Activated CD8-positive, alpha-beta memory T cell treated with anti-CD3 and anti-CD28 coated beads, Interleukin-2, amount 10 ng/mL, durations not matched to agents 7 days and 5 days (primary cell): ENCODE data around the gene SNAPC2. TPM values are rescaled to one million over a fixed set of nuclear protein-coding genes. Genes with fewer than 3 reads are reported as not detected.

ENCODE experiments used
- ATAC-seq: fragments of 150-1000 bp; cut with Tn5 transposase; one replicate; pipeline ENCODE4 v1.10.0; 2021; ENCODE audit warnings: moderate library complexity
- CTCF ChIA-PET: fragments of 350-600 bp; sonication (Branson Sonifier 250); formaldehyde crosslinking; loops from one replicate; lab custom pipeline; 2021; ENCODE audit warnings: antibody characterized with exemption; lab: Charles Lee
- DNase-seq: peaks from one replicate; pipeline ENCODE4 v3.0.0-alpha.2; 2020
- H3K27ac Mint-ChIP-seq: one replicate; pipeline ENCODE4 v1.8.0; 2021; ENCODE audit warnings: mild to moderate bottlenecking, mixed read lengths
- H3K27me3 Mint-ChIP-seq: one replicate; pipeline ENCODE4 v1.8.0; 2021; ENCODE audit warnings: mixed read lengths
- H3K36me3 Mint-ChIP-seq: one replicate; pipeline ENCODE4 v1.8.0; 2021; ENCODE audit warnings: mild to moderate bottlenecking, mixed read lengths
- H3K4me1 Mint-ChIP-seq: one replicate; pipeline ENCODE4 v1.8.0; 2021; ENCODE audit warnings: mixed read lengths
- H3K4me3 Mint-ChIP-seq: one replicate; pipeline ENCODE4 v1.8.0; 2021; ENCODE audit warnings: mild to moderate bottlenecking, moderate library complexity, mixed read lengths
- H3K9me3 Mint-ChIP-seq: one replicate; pipeline ENCODE4 v1.8.0; 2022; ENCODE audit warnings: low read depth, mixed read lengths
- total RNA-seq, 2 experiments: library from RNA; stranded (reverse); gene quantifications; one replicate each; pipeline ENCODE4 v1.2.3, GENCODE V29; 2021

SNAPC2 gene
- total RNA-seq, 2 experiments from 2014 or later, result 18.0 to 24.0 TPM

- no peak for ATAC-seq
- no peak for DNase-seq
- H3K9me3 Mint-ChIP-seq, result no peaks in the 10 kb centered on the region
- H3K27ac Mint-ChIP-seq, result no peak overlapping the region
- H3K36me3 Mint-ChIP-seq, result peaks cover 17% of the 10 kb centered on the region
- peaks cover 18% of the 10 kb centered on the region for H3K4me1 Mint-ChIP-seq
- CTCF ChIA-PET, result interaction anchor here (1.3 kb wide), 1 partner anchor 9 kb away, joined by 4 read pairs; no protein-coding TSS in a partner anchor
- no peak overlapping the region for H3K4me3 Mint-ChIP-seq
- H3K27me3 Mint-ChIP-seq, result no peaks in the 10 kb centered on the region
Observed at GRCh38 chr19:7908078-7908699, 11.9 kb upstream of the SNAPC2 start.

GRCh38 chr19:7908742-7909461 lies 11.2 kb upstream of the SNAPC2 start:
- no peak overlapping the region for H3K27ac Mint-ChIP-seq
- CTCF ChIA-PET, result interaction anchor here (1.3 kb wide), 1 partner anchor 8 kb away, joined by 4 read pairs; no protein-coding TSS in a partner anchor
- no peak for ATAC-seq

DNA sequence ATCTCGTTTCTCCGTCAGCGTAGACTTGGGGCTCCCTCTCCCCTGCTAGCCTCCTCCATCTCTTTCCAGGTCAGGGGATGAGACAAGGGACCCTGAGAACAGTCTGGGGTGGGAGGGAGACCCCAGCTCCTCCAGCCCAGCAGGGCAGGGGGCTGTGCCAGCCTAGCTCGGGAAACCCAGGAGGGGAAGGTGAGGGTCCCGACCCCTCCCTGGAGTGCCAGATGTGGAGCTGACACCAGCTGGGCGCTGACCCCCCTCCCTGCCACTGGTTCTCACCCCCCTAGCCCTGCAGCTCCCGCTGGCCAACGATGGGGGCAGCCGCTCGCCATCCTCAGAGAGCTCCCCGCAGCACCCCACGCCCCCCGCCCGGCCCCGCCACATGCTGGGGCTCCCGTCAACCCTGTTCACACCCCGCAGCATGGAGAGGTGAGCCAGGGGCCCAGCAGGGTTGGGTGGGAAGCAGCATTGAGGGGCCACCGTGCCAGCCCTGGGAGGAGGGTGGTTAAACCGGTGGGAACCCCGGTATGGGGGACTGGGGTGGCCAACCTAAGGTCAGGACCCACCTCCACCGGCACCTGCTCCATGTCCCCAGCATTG lies 10.6 kb upstream of the SNAPC2 start:
- Mint-ChIP-seq H3K4me3 (no peak overlapping the region), H3K27ac (no peak overlapping the region), H3K27me3 (no peaks in the 10 kb centered on the region), H3K9me3 (no peaks in the 10 kb centered on the region), H3K4me1 (peaks cover 10% of the 10 kb centered on the region), H3K36me3 (peaks cover 14% of the 10 kb centered on the region)
- ATAC-seq (no peak), DNase-seq (no peak)
- CTCF ChIA-PET, result interaction anchor here (0.6 to 1.1 kb wide), 3 partner anchors 10 to 1028 kb away, joined by 3 read pairs; partner anchors contain the start of gene SNAPC2

More at GRCh38 chr19:7908742-7909461, 11.2 kb upstream of the SNAPC2 start:
- H3K27me3 Mint-ChIP-seq, result no peaks in the 10 kb centered on the region
- peaks cover 14% of the 10 kb centered on the region for H3K4me1 Mint-ChIP-seq
- H3K4me3 Mint-ChIP-seq, result no peak overlapping the region
- H3K9me3 Mint-ChIP-seq, result no peaks in the 10 kb centered on the region
- no peak for DNase-seq
- peaks cover 15% of the 10 kb centered on the region for H3K36me3 Mint-ChIP-seq

DNA sequence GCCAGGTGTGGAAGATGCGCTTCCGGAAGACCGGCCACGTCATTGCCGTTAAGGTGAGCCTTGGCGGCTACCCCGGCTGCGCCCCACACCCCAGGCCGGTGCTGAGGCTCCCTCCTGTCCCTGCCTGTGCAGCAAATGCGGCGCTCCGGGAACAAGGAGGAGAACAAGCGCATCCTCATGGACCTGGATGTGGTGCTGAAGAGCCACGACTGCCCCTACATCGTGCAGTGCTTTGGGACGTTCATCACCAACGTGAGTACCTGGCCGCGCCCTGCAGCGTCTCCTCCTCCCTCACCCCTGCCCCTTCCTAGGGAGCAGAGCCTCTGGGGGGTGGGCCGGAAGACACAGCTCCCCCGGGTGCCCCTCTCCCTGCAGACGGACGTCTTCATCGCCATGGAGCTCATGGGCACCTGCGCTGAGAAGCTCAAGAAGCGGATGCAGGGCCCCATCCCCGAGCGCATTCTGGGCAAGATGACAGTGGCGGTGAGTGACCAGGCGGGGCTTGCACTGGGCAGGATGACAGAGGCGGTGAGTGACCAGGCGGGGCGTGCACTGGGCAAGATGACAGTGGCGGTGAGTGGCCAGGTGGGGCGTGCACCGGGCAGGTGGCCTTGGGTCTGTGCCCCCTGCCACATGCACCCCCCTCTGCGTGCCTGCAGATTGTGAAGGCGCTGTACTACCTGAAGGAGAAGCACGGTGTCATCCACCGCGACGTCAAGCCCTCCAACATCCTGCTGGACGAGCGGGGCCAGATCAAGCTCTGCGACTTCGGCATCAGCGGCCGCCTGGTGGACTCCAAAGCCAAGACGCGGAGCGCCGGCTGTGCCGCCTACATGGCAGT lies 9.6 kb upstream of the SNAPC2 start:
- no peaks in the 10 kb centered on the region for H3K9me3 Mint-ChIP-seq
- no peak overlapping the region for H3K27ac Mint-ChIP-seq
- H3K36me3 Mint-ChIP-seq, result peaks cover 9% of the 10 kb centered on the region
- ATAC-seq (no peak), DNase-seq (no peak)
- H3K4me1 Mint-ChIP-seq, result peaks cover 4% of the 10 kb centered on the region
- no peak overlapping the region for H3K4me3 Mint-ChIP-seq
- CTCF ChIA-PET, result interaction anchor here (1.1 kb wide), 2 partner anchors 10 to 57 kb away, joined by 3 read pairs; partner anchors contain the start of gene SNAPC2
- H3K27me3 Mint-ChIP-seq, result peaks cover 7% of the 10 kb centered on the region

DNA sequence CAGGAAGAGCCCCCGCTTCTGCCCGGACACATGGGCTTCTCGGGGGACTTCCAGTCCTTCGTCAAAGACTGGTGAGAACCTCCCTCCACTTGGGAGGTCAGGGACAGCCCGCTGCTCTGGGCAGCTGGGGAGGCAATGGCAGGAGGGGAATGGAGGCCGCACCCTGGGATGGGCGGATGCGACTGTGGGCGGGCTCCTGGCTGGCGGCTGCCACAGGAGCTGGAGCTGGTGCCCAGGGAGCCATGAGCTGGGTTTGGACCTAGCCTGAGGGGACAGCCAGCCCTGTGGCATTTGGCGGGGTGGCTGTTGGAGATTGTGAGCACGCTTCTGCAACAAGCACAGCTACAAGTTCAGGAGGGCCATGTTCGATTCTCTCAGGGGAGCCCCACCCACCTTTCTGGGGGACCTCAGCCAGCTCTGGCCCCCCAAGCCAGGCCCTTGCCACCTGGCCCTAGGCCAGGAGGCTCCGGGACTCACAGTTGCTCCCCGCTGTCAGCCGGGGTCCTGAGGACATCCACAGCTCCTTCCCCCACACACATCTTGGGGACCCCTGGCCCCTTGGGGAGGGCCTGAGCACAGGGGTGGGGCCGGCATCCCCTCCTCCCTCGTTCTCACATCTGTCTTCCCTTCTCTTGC lies 8.5 kb upstream of the SNAPC2 start:
- DNase-seq, result no peak
- H3K9me3 Mint-ChIP-seq, result no peaks in the 10 kb centered on the region
- peaks cover 3% of the 10 kb centered on the region for H3K4me1 Mint-ChIP-seq
- H3K4me3 Mint-ChIP-seq, result no peak overlapping the region
- no peak for ATAC-seq
- H3K36me3 Mint-ChIP-seq, result peaks cover 9% of the 10 kb centered on the region
- CTCF ChIA-PET, result interaction anchor here (0.8 to 1.3 kb wide), 2 partner anchors 11 to 33 kb away, joined by 3 to 5 read pairs; no protein-coding TSS in a partner anchor
- peaks cover 13% of the 10 kb centered on the region for H3K27me3 Mint-ChIP-seq
- no peak overlapping the region for H3K27ac Mint-ChIP-seq

DNA sequence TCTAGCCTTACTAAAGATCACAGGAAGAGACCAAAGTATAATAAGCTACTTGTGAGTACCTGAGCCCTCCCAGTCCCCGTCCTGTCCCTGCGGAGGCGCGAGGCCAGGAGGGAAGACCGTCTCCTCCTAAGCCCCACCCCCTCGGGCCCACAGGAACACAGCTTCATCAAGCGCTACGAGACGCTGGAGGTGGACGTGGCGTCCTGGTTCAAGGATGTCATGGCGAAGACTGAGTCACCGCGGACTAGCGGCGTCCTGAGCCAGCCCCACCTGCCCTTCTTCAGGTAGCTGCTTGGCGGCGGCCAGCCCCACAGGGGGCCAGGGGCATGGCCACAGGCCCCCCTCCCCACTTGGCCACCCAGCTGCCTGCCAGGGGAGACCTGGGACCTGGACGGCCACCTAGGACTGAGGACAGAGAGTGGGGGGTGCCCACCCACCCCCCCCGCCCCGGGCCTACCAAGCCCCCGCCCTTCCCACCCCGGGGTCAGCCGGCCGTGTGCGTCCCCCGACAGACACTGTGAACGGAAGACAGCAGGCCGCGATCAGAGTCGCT lies 7.9 kb upstream of the SNAPC2 start:
- H3K4me1 Mint-ChIP-seq, result peaks cover 7% of the 10 kb centered on the region
- H3K27me3 Mint-ChIP-seq, result peaks cover 17% of the 10 kb centered on the region
- ATAC-seq (no peak), DNase-seq (no peak)
- CTCF ChIA-PET, result interaction anchor here (0.8 to 1.3 kb wide), 2 partner anchors 11 to 32 kb away, joined by 3 to 5 read pairs; no protein-coding TSS in a partner anchor
- H3K4me3 Mint-ChIP-seq, result no peak overlapping the region
- H3K27ac Mint-ChIP-seq, result no peak overlapping the region
- H3K36me3 Mint-ChIP-seq, result peaks cover 9% of the 10 kb centered on the region
- H3K9me3 Mint-ChIP-seq, result no peaks in the 10 kb centered on the region

DNA sequence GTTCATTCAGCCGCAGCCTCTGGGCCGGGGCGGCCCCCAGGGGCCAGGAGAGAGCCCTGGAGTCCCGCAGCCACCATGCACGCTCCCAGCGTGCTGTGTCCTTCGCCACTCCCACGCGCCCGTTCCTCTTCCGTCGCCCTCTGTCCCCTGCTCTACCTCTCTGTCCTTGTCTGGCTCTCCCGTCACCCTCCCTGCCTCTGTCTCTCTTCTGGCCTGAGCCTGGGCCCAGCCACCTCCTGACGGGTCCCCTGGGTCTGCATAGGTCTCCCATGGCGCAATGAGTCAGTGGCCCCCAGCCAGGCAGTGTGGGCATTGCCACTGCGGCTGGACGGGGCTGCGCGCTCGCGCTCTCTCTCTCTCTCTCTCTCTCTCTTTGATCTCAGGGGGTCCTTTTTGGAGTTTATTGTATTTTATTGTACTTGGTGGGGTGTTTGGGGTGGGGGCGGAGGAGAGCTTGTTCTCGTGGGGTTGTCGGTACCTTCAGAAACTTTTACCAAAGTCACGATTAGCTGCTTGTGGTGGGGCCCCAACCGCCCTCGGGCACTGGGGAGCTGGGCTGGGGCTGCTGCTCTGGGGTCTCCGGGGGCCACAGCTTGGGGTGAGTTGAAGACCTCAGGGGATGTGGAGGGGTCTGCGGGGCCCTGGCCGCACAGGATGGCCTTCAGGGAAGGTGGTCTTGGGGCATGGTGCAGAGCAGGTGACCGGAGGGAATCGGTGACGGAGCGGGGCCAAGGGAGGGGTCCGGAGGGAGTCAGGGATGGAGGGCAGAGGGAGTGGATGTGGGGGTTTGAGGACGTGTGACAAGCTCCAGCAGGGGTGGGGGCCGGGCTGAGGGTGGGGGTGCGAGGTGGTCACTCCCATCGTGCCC lies 7.2 kb upstream of the SNAPC2 start:
- Mint-ChIP-seq H3K27ac (no peak overlapping the region), H3K9me3 (no peaks in the 10 kb centered on the region), H3K36me3 (peaks cover 9% of the 10 kb centered on the region), H3K4me1 (peaks cover 10% of the 10 kb centered on the region), H3K27me3 (peaks cover 21% of the 10 kb centered on the region), H3K4me3 (no peak overlapping the region)
- DNase-seq, result no peak
- CTCF ChIA-PET, result interaction anchor here (0.8 kb wide), 1 partner anchor 44 kb away, joined by 3 read pairs; no protein-coding TSS in a partner anchor
- no peak for ATAC-seq

DNA sequence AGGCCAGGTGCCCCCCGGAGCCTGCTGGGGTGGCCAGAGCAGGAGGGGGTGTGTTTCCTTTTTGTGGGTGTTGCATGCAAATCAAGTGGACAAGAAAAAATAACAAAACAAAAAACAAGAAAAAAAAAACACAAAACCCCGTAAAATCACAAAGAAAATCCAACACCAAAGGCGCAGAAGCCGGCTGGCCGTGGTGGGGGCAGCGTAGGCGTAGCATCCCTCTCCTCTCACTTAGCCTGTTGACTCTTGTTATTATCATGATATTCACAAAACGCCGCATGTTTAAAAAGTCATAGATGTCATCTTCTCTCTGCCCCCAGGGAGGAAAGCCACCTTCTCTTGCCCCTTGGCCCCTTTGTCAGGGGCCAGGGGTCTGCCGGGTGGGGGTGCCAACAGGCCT lies 6.5 kb upstream of the SNAPC2 start:
- Mint-ChIP-seq H3K4me3 (no peak overlapping the region), H3K36me3 (peaks cover 9% of the 10 kb centered on the region), H3K27me3 (peaks cover 28% of the 10 kb centered on the region), H3K27ac (no peak overlapping the region), H3K4me1 (peaks cover 15% of the 10 kb centered on the region), H3K9me3 (no peaks in the 10 kb centered on the region)
- no peak for ATAC-seq
- CTCF ChIA-PET, result no interaction called here
- DNase-seq, result no peak

DNA sequence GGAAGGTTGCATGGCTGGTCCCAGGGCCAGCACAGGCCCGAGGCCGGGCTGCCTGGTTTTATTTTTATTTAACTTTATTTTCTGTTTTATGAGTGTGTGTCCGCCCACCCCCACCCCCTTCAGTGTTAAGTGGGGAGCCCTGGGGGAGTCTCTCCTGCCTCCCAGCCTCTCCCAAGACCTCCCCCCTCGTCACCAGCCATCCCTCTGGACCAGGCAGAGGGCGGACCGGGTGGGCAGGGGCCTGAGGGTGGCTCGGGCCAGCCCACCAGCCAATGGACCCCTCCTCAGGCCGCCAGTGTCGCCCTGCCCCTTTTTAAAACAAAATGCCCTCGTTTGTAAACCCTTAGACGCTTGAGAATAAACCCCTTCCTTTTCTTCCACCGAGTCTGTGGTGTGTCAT lies 6.0 kb upstream of the SNAPC2 start:
- peaks cover 15% of the 10 kb centered on the region for H3K4me1 Mint-ChIP-seq
- no peak for ATAC-seq
- no peaks in the 10 kb centered on the region for H3K9me3 Mint-ChIP-seq
- no peak for DNase-seq
- H3K36me3 Mint-ChIP-seq, result peaks cover 9% of the 10 kb centered on the region
- no peak overlapping the region for H3K27ac Mint-ChIP-seq
- H3K4me3 Mint-ChIP-seq, result no peak overlapping the region
- CTCF ChIA-PET, result no interaction called here
- peaks cover 29% of the 10 kb centered on the region for H3K27me3 Mint-ChIP-seq

GRCh38 chr19:7914598-7915045 lies 5.5 kb upstream of the SNAPC2 start, which contains the start of gene TGFBR3L:
TGFBR3L (plus strand) TSS chr19:7914830.
- H3K4me1 Mint-ChIP-seq, result peaks cover 16% of the 10 kb centered on the region
- H3K4me3 Mint-ChIP-seq, result peak within 1 kb of the TSS; percentile 43
- no peak within 1 kb of the TSS for H3K27ac Mint-ChIP-seq
- peaks cover 29% of the 10 kb centered on the region for H3K27me3 Mint-ChIP-seq
- H3K9me3 Mint-ChIP-seq, result no peaks in the 10 kb centered on the region
- H3K36me3 Mint-ChIP-seq, result peaks cover 9% of the 10 kb centered on the region
- ATAC-seq, result no peak
- CTCF ChIA-PET, result interaction anchor here (1.4 kb wide), 1 partner anchor 9 kb away, joined by 3 read pairs; no protein-coding TSS in a partner anchor
- DNase-seq, result no peak
